Mucosa of gallbladder (tissue), 1 donor: ENCODE measurements around the gene PTPRN2. TPM values are rescaled to one million over a fixed set of nuclear protein-coding genes. Genes with fewer than 3 reads are reported as not detected.
"Not testable (repeated sequence)": the region's sequence is repeated elsewhere in the genome, so short reads cannot be mapped to it uniquely, and the experiment has no call there.

Experiments used
- DNase-seq: peaks from one replicate; pipeline ENCODE4 v3.0.0-alpha.2; 2020; ENCODE audit warnings: low spot score
- total RNA-seq: library from RNA; stranded (reverse); gene quantifications from one replicate; pipeline ENCODE4 v1.2.1, GENCODE V29; 2021
- donor health status: DM: no; HTN: no; CAD: no.

The PTPRN2 gene
- total RNA-seq, 1 donor from 2014 or later, result 11.9 TPM

DNA sequence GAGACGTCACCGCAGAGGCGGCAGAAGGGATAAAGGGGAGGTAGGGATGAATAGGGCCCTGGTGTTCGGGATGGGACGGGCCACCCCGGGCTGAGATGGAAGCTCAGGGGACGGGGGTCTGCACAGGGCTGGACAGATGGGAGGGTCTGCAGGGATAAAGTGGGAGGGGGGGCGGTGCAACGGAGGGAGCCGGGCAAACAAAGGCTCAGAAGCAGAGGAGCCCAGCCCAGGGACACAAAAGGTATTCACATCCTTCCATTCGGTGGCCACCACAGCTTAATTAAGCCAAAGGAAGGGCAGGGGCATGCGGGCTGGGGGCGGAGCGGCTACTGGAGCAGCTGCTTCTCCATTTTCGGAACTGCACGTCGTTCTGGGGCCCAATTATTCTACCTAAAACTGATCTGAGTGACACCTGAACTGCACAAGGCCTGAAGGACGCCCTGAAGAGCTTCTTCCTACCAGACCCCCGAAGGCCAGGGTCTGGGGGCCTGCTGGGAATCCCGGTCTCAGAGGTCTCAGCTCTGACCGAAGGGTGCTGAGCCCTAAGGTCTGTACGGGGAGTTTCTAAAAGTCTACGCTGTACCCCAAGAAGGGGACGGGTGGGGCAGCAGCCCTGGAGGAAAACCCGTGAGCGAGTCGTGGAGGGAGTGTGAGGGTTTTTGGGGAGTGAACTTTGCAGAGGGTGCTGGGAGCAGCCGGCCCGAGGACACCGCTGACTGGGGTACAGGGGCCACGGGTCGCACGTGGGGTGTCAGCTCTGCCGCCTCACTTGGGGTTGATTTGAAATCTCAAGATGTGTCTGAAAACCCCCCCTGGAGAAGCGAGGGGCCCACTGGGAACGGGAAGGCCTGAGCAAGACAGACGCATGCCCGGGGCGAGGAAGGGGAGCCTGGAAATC lies 916.0 kb downstream of the PTPRN2 start:
- DNase-seq, result no peak

DNA sequence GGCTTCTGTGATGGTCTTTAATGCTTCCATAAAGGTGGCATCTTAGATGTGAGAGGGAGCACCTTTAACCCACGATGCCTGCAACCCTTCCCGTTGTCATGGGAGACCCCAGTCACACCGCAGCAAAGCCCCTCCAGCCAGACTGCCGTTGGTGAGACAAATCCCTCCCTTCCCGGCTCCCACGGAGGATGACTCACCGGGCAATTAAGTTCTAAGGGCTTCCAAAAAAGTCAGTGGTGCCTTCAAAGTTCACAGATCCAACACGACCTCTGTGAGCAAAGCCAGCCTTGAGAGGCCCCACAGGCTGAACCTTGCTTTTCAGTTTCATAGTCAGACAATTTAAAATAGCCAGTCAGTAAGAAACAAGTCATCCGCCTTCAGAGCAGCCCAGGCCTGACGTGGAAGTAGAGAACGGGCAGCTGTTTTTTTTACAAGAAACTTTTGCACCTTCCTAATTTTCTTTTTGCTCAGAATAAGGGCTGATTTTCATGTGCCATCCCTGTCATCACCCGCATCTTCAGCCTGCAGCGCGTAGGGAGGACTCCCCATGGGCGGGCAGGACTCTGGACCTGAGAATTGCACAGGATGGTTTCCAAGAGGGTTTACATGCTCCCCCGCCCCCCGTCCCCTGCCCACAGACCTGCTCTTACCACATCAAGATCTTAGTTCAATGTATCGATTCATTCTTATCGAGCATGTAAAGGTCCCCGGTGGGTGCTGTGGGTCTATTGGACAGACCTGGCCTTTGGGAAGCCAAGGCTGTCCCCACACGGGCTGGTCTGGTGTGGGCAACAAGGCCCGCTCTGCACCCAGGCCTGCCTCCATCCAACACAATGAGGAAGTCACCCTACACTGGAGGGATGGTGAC lies 916.9 kb downstream of the PTPRN2 start:
- no peak for DNase-seq

DNA sequence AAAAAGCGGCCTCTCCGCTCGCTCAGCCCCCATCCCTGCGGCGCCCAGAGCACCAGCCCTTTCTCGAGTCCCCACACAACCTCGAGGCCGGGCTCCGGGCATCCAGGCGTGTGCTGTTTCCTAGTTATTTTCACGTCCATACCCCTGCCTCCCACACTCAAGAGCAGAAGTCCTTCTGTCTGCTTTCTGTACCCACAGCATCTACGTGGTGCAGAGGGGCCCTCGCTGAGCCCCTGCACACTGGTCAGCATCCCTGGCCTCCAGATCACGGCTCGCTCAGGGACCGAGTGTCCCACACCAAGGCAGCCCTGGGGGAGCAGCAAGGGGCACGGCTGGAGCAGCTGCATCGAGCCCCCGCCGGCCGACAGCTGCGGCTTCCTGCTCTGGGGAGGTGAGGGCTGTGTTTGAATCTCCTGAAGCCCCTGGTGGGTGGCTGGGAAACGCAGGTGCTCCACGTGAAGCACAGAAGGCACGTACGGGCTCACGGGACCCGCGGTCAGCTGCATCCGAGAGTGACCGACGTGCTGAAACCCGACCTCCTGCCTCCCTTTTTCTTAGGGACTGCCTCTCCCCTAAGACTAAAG lies 917.8 kb downstream of the PTPRN2 start:
- no peak for DNase-seq

DNA sequence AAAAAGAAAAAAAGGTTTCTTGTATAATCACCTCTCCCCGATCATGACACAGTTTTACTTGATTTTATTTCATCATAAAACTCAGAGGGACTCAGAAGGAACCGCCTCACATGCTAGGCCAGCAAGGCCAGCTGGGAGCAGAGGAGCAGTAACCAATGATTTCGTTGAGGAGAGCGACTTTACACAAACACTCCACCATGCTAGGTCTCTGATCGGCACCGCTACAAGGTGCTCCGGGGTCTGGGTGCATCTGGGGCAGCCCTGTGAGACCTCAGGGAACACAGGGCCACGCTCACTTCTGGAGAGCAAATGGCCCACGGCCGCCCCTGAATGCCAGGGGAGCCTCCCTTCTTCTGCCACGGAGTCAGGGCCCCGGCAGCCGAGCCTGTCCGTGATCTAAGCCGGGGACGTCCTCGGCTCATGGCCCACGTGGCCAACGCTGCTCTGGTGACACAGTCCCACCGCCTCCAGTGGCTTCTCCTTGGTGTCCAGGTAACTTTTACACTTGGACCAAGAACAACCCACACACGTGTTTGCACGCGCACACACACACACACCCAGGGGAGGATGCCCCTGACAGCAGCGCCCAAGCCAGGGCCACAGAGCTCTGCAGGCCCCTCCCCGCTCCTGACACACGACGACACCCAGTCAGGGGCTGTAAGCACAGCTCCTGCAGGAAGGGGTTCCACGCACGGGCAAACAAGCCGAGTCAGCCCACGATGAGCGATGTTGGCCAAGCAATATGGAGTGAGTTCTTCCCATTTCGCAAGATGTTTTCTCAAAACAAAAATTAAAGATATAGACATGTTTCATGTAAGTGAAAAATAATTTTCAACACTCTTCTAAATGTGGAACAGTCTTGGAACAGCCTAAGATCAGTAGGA lies 918.5 kb downstream of the PTPRN2 start:
- DNase-seq, result no peak

DNA sequence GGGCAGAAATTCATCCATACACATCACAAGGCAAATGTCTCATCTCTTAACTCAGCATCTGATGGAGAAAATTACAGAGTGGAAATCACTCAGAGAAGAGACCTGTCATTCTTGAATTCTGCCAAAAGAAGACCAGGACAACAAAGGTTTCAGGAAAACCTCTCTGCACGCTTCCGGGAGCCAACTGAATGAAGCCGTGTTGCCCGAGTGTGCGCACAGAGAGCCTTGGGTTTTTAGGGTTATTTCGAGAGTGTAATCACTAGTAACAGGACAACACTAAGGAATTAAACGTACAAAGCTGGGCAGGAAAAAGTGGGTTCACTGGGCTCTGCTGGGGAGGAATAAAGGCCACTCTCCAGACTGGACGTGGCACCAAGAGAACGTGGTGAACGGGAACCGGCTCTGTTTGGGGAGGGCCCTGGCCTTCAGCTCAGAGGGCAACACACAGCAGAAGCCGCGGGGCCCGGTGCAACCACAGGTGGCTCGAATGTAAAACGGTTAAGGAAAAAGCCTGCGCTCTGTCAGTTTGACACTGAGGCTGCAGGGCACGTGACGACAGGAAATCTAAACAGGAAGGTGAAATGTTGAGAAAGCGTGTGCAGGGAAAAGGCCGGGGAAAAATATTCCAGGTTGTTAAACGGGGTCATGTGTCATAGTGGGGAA lies 919.3 kb downstream of the PTPRN2 start:
- no peak for DNase-seq

DNA sequence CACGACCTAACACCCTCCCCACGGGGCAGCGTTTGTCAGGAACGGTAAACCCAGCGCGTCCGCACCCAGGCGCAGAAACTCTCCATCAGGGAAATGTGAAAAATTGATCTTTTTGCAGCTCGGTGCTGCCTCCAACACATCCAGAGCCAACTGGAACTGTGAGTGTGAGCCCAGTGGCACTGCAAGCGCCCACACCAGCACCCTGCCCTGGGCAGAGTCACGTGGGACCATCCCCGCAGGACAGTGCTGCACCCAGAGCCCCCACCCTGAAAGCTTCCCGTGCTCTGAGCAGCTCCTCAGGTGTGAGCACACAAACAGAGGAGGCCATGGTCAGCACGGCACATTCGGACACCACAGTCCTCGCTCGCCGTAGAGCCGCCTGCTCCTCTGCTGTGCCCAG lies 919.9 kb downstream of the PTPRN2 start:
- DNase-seq, result no peak

DNA sequence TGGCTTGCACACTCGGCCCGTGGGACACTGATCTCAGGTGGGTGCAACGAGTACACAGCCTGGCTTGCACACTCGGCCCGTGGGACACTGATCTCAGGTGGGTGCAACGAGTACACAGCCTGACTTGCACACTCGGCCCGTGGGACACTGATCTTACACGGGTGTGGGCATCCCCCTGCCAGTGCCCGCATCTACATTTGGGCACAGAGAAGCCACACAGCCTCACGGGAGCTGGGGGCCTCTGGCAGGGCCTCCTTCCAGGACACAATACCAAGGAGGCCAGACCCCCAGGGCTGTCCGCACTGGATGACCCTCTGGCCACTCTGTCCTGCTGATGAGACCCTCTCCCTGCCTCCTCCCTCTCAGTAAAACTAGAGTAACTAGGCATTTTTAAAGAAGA lies 920.4 kb downstream of the PTPRN2 start:
- DNase-seq, result no peak

DNA sequence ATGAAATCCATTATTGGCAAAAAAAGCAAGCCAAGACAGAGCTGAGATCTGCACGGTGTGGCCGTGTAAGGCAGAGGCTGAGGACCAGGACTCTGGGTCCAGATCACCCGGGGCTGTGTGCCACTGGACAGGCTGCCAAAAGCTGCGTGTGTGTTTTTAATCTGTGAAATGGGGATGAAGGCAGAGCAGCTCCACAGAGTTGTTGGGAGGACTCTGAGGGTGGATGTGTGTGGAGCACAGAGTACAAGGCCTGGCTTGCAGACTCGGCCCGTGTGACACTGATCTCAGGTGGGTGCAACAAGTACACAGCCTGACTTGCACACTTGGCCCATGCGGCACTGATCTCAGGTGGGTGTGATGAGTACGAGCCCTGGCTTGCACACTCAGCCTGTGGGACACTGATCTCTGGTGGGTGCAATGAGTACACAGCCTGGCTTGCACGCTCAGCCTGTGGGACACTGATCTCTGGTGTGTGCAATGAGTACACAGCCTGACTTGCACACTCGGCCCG lies 921.0 kb downstream of the PTPRN2 start:
- DNase-seq, result no peak

DNA sequence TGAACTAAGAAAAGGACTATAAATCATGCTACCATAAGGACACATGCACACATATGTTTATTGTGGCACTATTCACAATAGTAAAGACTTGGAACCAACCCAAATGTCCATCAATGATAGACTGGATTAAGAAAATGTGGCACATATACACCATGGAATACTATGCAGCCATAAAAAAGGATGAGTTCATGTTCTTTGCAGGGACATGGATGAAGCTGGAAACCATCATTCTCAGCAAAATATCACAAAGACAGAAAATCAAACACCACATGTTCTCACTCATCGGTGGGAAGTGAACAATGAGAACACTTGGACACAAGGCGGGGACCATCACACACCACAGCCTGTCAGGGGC lies 922.0 kb downstream of the PTPRN2 start:
- not testable (repeated sequence) for DNase-seq

DNA sequence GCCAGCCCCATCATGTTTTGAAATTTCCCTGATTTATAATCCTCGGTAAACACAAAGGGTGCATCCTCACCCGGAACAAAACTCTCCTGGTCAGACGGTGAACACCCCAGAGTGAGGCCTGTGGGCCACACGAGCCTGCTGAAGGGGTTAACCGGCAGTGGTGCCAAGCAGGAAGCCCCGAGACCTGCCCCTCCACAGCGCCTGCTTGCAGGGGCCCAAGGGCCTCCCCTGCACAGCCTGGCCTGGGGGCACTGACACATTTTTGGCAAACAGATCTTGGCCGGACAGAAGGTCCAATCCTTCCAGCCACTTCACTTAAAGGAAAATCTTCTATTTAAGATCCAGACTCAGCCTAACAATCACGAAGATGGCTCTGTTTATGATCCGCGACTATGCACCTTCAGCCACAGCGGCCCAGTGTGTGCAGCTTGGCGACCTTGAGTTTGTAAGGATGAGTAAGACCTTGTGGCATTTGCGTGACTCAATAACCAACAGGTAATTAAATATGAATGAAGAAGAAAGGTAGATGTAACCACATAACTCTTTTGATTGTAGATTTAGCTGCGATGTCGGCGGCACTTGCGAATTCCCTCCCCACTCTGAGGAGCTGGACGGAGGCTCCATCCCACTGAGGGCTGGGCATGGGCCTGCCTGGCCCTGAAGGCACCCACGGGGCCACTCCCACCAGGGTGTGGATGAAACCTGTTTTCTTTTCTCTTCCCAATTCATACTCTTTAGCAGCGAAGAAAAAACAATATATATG lies 922.6 kb downstream of the PTPRN2 start:
- no peak for DNase-seq

DNA sequence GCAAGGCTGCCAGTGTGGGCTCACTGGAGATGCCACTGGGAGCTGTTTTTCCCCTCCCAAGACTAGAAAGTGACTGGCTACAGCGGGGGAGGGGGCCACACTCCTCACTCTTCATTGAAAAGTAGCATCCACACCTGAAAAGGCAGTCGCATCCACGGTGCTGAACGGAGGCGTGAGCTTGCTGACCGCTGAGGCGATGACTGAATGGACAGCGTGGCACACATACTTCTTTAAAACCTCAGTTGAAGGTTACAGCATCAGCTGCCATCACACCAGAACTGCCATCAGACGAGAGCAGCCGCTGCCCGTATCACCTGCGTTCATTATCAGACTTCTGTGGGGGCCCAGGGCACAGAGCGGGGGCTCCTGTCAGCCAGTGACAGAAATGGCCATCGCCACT lies 923.6 kb downstream of the PTPRN2 start:
- DNase-seq, result no peak

DNA sequence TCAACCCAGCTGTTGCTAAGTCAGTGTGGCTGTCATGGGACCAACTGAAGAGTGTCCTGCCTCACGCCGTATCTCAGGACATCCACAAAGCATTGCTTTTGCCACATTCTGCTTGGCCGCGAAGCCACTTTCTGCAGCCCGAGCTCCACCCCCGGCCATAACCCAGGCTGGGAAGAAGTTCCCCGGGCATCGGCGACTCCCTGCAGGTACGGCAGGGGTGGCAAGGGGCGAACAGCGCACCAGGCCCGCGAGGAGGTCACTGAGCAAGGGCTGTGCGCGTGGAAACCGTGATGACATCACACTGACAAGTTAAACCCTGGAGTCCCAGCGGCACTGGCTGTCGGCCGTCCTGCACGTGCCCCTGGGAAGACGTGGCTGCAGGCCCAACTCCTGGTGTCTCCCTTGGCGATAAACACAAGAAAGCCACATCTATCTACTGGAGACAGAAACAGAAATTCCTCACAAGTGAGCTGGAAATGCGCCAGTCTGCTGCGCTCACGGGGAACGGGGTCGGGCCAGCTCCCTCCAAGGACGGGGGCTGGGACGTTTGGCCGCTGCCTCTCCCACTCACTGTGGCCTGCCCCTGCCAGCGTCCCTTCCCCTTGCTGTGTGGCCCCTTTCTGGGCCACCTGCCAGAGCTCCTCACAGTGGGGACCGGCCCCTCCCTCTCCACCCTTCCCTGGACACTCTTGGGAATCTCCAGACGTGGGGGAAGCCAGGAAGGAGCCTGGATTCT lies 924.5 kb downstream of the PTPRN2 start:
- no peak for DNase-seq

DNA sequence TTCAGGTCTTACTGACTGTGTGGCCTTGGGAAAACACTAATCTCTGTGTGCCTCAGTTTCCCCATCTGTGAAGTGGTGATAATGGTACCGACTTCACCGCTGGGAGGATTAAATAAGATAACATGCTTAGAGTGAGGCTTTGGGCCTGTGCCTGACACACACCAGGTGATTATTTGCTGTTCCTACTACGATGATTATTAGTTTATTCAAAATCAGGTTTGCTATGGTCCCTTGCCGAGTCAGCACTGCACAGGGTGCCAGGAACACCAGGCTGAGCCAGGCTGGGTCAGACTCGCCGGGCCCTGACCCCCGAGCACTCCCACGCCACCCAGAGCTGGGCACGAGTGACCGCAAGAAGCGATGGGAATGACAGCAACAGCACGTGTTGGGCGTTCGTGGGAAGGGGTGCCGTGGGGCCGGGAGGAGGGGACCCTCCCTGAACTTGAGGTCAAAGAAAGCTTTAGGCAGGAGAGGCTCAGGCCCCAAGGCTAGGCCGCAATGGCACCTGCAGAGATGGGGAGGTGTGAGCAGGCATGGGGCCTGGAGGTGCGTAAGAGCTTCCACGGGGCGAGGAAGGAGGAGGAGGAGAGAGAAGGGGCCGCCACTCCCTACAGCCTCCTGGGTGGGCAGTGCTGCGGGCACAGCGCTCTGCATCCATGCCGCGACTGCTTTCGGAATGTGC lies 925.4 kb downstream of the PTPRN2 start:
- no peak for DNase-seq

DNA sequence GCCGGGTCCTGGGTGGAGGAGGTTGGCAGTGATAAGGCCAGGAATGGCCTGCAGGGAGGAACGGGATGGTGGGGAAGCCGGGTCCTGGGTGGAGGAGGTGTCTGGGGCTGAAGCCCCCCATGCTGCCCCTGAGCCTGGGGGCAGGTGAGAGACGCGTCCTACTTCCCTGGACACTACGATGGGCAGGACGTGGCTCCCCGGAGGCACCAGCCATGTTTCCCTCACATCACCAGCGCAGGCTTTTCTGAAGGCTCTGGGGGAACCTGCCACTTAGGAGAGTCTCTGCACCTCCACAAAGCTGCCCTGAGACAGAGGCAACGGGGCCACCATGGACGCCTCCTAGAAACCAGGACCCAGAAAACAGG lies 926.0 kb downstream of the PTPRN2 start:
- DNase-seq, result no peak

DNA sequence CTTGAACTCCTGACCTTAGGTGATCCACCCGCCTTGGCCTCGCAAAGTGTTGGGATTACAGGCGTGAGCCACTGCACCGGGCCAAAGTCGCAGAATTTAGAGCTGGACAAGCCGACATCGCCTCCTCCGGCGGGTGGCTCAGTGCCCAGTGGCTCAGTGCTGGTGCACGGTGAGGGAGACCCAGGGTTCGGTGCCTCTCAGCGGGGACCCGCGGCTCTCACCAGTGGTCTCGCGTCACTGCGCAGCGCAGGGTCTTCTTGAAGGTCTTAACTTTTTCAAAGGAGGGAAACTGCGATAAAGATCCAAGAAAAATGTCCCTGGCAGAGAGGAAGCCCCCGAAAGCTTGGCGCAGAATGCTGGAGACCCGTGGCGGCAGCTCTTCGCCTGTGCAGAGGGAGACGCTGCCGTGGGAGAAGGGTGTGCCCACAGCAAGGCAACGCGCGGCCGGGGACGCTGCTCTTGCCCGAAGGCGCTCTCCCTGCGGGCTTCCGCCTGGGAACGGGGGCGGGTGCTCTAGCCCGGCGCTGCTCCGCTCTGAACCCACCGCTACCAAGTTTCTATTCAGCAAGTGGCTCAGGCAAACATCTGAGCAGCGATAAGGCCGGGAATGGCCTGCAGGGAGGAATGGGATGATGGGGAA lies 926.5 kb downstream of the PTPRN2 start:
- no peak for DNase-seq

DNA sequence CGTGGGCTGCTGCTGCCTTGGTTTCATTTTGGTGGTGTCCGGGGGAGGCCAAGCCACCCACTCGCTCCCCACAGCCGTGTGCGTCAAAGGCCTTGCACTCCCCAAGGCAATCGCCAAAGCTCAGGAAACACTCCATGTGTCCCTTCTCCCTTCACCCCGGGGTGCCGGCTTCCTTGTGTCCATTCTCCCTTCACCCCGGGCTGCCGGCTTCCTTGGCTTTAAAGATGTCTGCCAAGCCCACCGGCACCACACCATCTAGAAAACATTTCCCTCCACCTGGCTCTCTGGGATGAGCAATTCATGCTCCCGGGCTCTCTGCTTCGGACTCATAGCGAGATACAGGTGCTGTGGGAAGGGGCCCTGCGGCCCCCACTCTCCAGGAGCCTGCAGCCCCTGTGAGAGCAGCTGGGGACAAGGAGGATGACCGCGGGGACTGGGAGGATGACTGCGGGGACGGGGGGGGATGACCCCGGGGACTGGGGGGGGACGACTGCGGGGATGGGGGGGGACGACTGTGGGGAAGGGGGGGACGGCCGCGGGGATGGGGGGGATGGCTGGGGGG lies 928.7 kb downstream of the PTPRN2 start:
- DNase-seq, result no peak

DNA sequence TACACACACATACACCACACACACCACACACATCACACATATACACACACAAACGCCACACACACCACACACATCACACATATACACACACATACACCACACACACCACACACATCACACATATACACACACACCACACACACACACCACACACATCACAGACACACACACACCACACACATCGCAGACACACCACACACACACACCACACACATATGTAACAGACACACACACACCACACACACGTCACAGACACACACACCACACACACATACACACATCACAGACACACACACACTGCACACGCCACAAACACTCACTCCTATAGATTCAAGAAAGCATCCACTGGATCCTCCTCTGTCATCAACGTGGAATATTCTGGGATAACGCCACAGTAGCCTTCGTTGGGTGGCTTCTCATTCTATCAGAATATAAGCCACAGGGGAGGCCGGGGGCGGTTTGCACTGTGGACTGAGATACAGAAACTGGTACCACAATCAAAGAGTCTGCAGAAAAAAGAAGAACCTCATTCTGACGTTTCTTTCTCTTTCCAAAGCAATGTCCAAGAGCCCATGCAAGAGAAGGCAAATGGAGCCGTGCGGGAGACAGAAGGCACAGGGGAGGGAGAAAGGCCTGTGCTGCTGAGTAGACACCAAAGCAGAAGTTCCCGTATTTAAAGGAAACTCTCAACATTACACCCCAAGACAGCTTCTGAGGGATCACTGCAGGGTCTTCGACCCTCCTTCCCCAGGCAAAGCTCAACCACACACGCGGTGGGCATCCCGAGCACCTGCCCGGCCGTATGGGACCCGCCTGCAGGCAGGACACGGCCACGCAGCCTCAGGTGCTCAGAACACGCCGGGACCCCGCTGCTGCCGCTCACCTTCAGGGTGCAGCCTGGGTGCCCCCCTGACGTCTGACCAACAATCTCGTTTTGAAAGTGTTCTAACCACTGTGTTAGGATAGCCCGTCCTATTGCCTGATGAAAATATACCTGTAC lies 929.6 kb downstream of the PTPRN2 start:
- DNase-seq, result no peak
